Raji (cell line): ENCODE measurements around the gene TRIM66.

Experiments
- POLR2A ChIP-seq: IDR thresholded peaks from 2 replicates; pipeline ENCODE4 v1.6.1; 2011; ENCODE audit warnings: low read depth, low read length, control low read depth; ENCODE audit not compliant: insufficient read depth

The TRIM66 gene

DNA sequence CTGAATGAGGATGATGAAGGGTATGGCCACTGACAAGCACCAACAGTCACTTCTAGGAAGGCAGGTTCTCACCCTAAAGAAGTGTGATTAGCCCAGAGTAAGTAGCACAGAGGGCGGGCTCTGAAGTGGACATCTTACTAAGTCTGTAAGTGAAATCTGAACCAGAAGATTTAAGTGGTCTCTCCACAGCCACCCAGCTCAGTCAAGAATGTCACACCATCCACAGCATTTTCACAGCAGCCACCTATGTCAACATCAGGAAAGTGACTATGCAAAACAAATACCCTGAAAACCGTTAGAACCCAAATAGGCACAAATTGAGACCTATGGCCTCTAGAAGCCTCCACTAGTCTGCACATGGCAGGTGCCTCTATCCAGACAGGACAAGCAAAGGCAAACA lies 65.4 kb downstream of the TRIM66 start:
- TF ChIP-seq POLR2A: no peak

GRCh38 chr11:8615291-8616032 lies 67.0 kb downstream of the TRIM66 start:
- TF ChIP-seq POLR2A: no peak

DNA sequence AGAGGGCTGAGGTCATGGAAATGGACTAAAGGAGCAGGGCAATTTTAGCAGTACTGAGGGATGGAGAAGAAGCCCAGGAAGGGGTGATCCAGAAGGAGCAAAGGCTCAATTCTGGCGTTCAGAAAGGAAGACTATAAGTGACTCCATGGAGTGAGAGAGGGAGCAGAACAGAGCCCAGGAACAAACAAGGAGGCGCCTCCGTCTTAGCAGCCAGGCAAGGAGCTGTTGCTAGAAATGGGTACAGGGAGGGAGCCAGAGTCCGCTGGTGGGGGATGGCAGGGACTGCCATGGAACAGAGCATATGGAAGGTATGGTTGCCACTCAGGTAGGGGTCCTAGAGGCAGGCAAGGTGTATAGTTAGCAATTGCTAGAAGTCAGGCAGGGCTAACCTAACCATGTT lies 68.0 kb downstream of the TRIM66 start:
- no peak for TF ChIP-seq POLR2A

- no peak for TF ChIP-seq POLR2A
Observed at GRCh38 chr11:8613036-8613435, 69.4 kb downstream of the TRIM66 start.

GRCh38 chr11:8612522-8612921 lies 69.9 kb downstream of the TRIM66 start:
- TF ChIP-seq POLR2A: no peak

GRCh38 chr11:8610532-8611116 lies 71.8 kb downstream of the TRIM66 start:
- TF ChIP-seq POLR2A: no peak

GRCh38 chr11:8608652-8609051 lies 73.8 kb downstream of the TRIM66 start:
- TF ChIP-seq POLR2A: no peak

- no peak for TF ChIP-seq POLR2A
Observed at GRCh38 chr11:8605971-8606563, 76.4 kb downstream of the TRIM66 start.

DNA sequence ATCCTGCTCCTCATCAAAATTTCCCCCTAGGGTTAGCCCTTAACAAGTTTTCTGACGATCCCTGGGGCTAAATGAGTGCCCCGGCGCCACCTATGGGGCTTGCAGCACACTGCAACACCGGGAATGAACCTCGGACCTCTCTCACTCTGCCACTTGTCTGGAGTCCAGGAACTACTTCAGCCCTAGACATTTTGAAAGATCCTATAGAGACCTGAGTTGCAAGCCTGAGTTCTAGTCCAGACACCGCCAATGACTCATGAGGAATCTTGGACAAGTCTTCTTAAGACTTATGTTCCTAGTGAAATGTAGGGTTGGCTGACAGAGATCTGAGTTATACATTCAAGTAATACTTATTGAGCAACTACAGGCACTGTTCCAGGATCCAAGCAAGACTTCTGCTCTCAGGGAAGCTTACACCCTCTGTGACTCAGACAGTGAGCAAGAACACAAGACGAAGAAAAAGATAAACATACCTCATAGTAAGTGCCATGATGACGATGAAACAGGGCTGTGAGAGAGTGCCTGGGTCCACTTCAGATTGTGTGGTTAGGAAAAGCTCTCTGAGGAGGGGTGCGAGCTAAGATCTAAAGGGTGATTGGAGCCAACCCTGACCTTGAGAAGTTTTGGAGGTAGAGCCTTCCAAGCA lies 78.3 kb downstream of the TRIM66 start:
- TF ChIP-seq POLR2A: no peak

DNA sequence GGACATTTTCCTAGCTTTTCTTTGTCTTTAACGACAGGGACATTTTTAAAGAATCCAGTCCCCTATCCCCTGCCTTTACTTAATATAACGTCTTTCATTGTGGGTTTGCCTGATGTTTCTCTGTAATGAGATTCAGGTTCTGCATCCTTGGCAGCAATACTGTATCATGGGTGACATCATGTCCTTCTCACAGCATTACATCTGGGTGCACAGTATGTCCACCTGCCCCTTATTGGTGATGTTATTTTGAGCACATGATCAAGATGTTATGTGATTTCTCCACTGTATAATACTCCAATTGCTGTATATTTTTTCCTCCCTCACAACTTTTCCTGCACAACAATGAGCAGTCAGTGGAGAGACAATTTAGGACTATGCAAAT lies 78.8 kb downstream of the TRIM66 start:
- TF ChIP-seq POLR2A: no peak

- no peak for TF ChIP-seq POLR2A
Observed at GRCh38 chr11:8601376-8602133, 80.9 kb downstream of the TRIM66 start.

GRCh38 chr11:8598506-8598905 lies 84.0 kb downstream of the TRIM66 start:
- no peak for TF ChIP-seq POLR2A

- TF ChIP-seq POLR2A: no peak
Observed at GRCh38 chr11:8597182-8597581, 85.3 kb downstream of the TRIM66 start.

GRCh38 chr11:8596504-8597046 lies 85.9 kb downstream of the TRIM66 start:
- TF ChIP-seq POLR2A: no peak

DNA sequence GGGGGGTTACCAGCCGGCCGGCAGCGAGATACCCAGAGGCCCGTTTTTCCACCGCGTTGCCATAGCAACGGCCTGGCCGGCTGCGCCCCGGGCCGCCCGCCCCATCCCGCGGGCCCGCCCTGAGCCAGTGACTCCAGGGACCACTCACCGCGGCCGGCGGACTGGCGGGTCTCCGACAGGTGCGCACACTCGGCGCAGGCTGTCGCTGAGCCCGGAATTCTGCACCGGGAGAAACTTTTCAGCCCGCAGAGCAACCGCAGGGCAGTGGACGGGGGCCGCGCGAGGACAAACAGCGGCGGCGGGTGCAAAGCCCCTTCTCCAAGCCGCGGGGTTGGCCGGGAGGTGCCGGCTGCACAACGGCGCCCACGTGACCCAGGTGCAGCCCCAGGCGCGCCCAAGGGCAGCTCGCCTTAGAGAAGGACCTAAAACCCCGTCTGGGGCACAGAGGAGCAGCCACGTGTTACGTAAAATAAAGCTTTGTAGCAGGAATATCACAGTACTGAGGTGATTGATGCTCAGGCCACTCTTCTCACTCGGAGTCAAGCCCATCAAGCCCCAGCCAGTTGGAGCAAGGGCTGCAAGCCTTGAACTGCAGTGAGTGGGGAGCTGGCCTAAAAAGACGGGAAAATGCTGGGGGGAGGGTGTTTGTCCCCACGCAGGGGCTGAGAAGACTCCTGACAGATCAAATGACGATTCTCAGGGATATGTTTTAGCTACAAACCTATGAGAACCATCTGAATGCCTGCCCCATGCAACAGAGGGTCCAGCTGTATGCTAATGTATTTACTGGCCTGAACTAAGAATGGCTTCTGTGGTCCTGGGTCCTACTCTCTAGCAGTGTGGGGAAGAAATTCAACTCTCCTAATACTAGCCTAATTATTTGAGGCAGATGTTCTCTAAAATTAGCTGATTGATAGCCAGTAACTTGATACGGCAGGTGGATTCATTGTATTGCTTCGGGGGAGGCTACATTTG lies 88.2 kb downstream of the TRIM66 start, which contains the start of gene STK33:
TSS of gene STK33 (minus strand) at position 294 of the 975 bp plus-strand sequence. CDS start 119,323 bp downstream, outside the sequence.
- peak; percentile 56 for TF ChIP-seq POLR2A
